HepG2 (cell line): ENCODE data around the gene SLC9A1. TPM values are rescaled to one million over a fixed set of nuclear protein-coding genes. Genes with fewer than 3 reads are reported as not detected.

ENCODE experiments used
- ATAD3A ChIP-seq: sonication (generic); formaldehyde crosslinking; IDR thresholded peaks from 2 replicates; pipeline ENCODE4 v1.4.0; 2020; ENCODE audit warnings: missing genetic modification reagents
- CENPBD1 ChIP-seq: sonication (generic); formaldehyde crosslinking; IDR thresholded peaks from 2 replicates; pipeline ENCODE4 v1.8.0; 2022; ENCODE audit warnings: missing genetic modification reagents, low read depth, mild to moderate bottlenecking, borderline replicate concordance
- ERF ChIP-seq: IDR thresholded peaks from 2 replicates; pipeline ENCODE4 v1.6.1; 2018; ENCODE audit warnings: missing biosample characterization, missing genetic modification reagents
- MATR3 ChIP-seq: sonication (generic); formaldehyde crosslinking; IDR thresholded peaks from 2 replicates; pipeline ENCODE4 v1.4.0; 2020; ENCODE audit warnings: missing genetic modification reagents
- MIXL1 ChIP-seq: IDR thresholded peaks from 2 replicates; pipeline ENCODE4 v1.6.1; 2016
- PLSCR1 ChIP-seq: sonication (generic); formaldehyde crosslinking; IDR thresholded peaks from 2 replicates; pipeline ENCODE4 v1.5.0; 2020; ENCODE audit warnings: missing genetic modification reagents, mild to moderate bottlenecking, borderline replicate concordance
- SP2 ChIP-seq: sonication (generic); formaldehyde crosslinking; IDR thresholded peaks from 2 replicates; pipeline ENCODE4 v1.5.1; 2020; ENCODE audit warnings: mild to moderate bottlenecking, missing genetic modification reagents
- ZNF407 ChIP-seq: sonication (generic); formaldehyde crosslinking; IDR thresholded peaks from one replicate; pipeline ENCODE4 v1.5.1; 2020; ENCODE audit warnings: mild to moderate bottlenecking, missing genetic modification reagents; ENCODE audit errors: not compliant biosample characterization
- ZNF510 ChIP-seq: sonication (generic); formaldehyde crosslinking; IDR thresholded peaks from 2 replicates; pipeline ENCODE4 v1.4.0; 2020; ENCODE audit warnings: low read depth, mild to moderate bottlenecking, missing genetic modification reagents
- polyA plus RNA-seq, 8 experiments: library from polyadenylated mRNA; depleted of rRNA in 3 of 8; stranded (reverse) in 7 of 8; unstranded in 1 of 8; fragments of >200 nt; fragmentation: Illumina TruSeq in 4 of 8; extraction: Trizol in 4 of 8; gene quantifications; 2 replicates each; pipeline versions ENCODE4 v1.2.1 to v1.2.3, GENCODE V29; 2011 to 2016; ENCODE audit warnings: low read depth in 4 of 8, missing spikeins in 1 of 8, mixed read lengths in 1 of 8; ENCODE audit not compliant: insufficient read depth in 1 of 8
- total RNA-seq, 5 experiments: library from RNA; depleted of rRNA; stranded (reverse); fragments of >200 nt; fragmentation: Illumina TruSeq; extraction: Trizol; gene quantifications; 2 replicates each; pipeline ENCODE4 v1.2.3, GENCODE V29; 2016; ENCODE audit warnings: low read depth in 1 of 5
- TF ChIP-seq, protein P1 (sequence below): sonication (generic); formaldehyde crosslinking; IDR thresholded peaks from 2 replicates; pipeline ENCODE4; 2020; ENCODE audit warnings: missing genetic modification reagents, mild to moderate bottlenecking, borderline replicate concordance
- TF ChIP-seq, protein P2 (sequence below): sonication (generic); formaldehyde crosslinking; conservative IDR thresholded peaks from 2 replicates; pipeline ENCODE4 v1.8.1; 2023; ENCODE audit warnings: missing genetic modification reagents
- TF ChIP-seq, protein P3 (sequence below): sonication (generic); formaldehyde crosslinking; IDR thresholded peaks from 2 replicates; pipeline ENCODE4 v1.9.0; 2021; ENCODE audit warnings: missing genetic modification reagents, borderline replicate concordance

SLC9A1 gene
- total and polyA plus RNA-seq, 2 of the 13 experiments (the other 11 are each of a cell fraction or from before 2014, with no cell fraction given): 1.4 to 2.9 TPM

DNA sequence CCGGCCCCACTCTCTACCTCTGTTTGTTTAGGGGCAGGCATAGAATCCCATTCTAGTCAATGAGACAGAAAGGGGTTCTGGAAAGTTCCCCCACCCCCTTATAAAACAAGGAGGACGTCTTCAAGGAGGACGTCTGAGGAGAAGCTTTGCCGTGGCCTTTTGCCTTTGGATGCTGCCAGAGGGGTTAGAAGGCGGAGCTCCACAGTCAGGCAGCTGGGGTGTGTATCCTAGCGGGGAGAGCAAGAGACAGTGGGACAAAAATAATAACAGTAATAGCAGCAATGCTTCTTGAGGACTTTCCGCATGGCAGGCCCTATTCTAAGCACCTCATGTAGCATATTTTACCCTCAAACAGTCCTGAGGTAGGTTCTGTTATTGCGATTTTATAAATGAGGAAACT is 94.0 kb downstream of the SLC9A1 start (continued):
- TF ChIP-seq ZNF407 (CRISPR knock-in tag) (no peak), MATR3 (CRISPR knock-in tag) (no peak), ZNF510 (no peak), SP2 (CRISPR knock-in tag) (no peak), CENPBD1 (CRISPR knock-in tag) (no peak), ATAD3A (CRISPR knock-in tag) (no peak), MIXL1 (CRISPR knock-in tag) (no peak), ERF (CRISPR knock-in tag) (no peak), PLSCR1 (CRISPR knock-in tag) (no peak)
- TF ChIP-seq, protein P1, sequence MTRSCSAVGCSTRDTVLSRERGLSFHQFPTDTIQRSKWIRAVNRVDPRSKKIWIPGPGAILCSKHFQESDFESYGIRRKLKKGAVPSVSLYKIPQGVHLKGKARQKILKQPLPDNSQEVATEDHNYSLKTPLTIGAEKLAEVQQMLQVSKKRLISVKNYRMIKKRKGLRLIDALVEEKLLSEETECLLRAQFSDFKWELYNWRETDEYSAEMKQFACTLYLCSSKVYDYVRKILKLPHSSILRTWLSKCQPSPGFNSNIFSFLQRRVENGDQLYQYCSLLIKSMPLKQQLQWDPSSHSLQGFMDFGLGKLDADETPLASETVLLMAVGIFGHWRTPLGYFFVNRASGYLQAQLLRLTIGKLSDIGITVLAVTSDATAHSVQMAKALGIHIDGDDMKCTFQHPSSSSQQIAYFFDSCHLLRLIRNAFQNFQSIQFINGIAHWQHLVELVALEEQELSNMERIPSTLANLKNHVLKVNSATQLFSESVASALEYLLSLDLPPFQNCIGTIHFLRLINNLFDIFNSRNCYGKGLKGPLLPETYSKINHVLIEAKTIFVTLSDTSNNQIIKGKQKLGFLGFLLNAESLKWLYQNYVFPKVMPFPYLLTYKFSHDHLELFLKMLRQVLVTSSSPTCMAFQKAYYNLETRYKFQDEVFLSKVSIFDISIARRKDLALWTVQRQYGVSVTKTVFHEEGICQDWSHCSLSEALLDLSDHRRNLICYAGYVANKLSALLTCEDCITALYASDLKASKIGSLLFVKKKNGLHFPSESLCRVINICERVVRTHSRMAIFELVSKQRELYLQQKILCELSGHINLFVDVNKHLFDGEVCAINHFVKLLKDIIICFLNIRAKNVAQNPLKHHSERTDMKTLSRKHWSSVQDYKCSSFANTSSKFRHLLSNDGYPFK: no peak
- TF ChIP-seq, protein P2, sequence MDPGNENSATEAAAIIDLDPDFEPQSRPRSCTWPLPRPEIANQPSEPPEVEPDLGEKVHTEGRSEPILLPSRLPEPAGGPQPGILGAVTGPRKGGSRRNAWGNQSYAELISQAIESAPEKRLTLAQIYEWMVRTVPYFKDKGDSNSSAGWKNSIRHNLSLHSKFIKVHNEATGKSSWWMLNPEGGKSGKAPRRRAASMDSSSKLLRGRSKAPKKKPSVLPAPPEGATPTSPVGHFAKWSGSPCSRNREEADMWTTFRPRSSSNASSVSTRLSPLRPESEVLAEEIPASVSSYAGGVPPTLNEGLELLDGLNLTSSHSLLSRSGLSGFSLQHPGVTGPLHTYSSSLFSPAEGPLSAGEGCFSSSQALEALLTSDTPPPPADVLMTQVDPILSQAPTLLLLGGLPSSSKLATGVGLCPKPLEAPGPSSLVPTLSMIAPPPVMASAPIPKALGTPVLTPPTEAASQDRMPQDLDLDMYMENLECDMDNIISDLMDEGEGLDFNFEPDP (CRISPR knock-in tag): no peak
- TF ChIP-seq, protein P3, sequence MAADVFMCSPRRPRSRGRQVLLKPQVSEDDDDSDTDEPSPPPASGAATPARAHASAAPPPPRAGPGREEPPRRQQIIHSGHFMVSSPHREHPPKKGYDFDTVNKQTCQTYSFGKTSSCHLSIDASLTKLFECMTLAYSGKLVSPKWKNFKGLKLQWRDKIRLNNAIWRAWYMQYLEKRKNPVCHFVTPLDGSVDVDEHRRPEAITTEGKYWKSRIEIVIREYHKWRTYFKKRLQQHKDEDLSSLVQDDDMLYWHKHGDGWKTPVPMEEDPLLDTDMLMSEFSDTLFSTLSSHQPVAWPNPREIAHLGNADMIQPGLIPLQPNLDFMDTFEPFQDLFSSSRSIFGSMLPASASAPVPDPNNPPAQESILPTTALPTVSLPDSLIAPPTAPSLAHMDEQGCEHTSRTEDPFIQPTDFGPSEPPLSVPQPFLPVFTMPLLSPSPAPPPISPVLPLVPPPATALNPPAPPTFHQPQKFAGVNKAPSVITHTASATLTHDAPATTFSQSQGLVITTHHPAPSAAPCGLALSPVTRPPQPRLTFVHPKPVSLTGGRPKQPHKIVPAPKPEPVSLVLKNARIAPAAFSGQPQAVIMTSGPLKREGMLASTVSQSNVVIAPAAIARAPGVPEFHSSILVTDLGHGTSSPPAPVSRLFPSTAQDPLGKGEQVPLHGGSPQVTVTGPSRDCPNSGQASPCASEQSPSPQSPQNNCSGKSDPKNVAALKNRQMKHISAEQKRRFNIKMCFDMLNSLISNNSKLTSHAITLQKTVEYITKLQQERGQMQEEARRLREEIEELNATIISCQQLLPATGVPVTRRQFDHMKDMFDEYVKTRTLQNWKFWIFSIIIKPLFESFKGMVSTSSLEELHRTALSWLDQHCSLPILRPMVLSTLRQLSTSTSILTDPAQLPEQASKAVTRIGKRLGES: no peak
